GM21576 (cell line): ENCODE measurements around the gene PATJ.
"Not testable (repeated sequence)": the region's sequence is repeated elsewhere in the genome, so short reads cannot be mapped to it uniquely, and the experiment has no call there.

Experiments used
- ATAC-seq: cut with Tn5 transposase; IDR thresholded peaks from one replicate; pipeline ENCODE4 v1.9.1; 2021; ENCODE audit warnings: mild to moderate bottlenecking, moderate library complexity; ENCODE audit not compliant: unreplicated experiment

Gene PATJ

GRCh38 chr1:61741711-61742619 lies at the start of gene PATJ:
Gene PATJ (plus strand): TSS chr1:61742480. CDS start chr1:61762893, 20,413 bp downstream.
- peak; percentile 78 for ATAC-seq

DNA sequence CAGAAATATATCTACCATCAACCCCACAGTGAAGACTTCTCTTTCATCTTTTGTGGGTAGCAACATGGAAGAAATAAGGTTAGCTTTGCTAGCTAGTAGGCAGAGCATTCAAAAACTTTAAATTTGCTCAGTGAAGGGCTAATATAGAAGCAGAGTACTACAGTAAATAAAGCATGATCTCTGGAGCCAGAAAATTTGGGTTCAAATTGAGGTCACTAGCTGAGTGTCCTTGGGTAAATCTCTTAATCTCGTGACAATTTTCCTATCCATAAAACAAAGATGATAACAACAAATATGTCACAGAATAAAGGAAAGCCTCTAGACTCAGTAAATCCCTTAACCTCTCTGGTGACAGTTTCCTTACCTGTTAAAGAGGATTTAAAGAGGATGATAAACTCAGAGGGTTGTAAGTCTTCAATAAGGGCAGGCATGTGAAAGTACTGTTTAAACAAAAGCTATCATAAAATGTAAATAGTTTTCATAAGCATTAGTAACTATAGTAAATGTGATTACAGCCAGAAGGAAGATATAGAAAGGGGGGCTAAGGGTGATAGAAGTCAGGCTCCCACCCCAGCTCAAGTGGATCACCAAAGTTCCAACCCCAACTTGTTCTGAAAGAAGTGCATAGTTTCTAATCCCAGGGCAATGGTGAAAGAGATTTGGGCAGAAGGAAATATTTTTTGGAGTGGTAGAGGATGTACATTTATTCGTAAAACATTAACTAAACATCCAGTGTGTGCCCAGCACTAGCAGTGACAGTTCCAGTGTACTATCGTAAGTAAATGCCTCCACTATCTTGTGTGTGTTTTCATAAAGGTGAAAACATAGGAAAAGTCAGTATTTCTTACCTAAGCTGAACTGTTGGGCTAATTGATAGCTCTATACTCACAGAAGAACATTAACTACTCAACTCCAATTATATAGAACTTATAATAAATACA lies 42.1 kb upstream of the PATJ start:
- ATAC-seq, result no peak

DNA sequence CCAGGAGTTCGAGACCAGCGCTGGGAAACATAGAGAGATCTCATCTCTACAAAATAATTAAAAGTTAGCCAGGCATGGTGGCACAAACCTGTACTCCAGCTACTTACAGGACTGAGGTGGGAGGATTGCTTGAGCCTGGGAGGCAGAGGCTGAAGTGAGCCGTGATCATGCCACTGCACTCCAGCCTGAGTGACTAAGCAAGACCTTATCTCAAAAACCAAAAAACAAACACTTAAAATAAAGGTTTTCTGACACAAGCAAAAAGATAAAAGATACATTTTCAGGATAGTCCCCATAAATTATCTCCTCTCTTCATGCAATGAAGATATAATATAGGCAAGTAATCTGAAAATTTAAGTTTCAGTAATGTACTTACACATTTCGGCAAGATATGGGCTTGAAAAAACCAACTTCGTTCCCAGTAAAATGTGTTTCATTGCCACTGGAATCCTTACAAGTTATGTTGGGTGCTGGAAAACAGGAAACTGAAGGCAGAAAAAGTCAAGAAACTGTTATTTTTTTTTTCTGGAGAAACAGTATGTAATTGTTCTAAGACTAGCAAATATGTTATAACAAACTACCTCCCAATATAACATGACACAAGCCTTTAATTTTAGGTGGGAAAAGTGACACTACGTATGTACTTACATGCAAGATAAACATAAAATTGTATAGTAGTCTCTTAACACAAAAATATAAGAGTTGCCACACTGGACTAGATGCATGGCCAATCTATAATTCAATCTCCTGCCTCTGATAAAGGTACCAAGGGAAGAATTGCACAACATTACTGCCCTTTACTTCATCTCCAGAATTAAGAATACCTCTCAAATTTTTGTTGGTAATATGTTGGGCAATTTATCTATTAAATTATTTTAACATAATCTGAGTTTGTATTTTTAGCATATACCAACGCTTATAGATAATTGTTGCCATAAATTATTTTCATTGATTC lies 33.0 kb upstream of the PATJ start:
- ATAC-seq, result no peak

GRCh38 chr1:61709908-61710289 lies 32.4 kb upstream of the PATJ start:
- no peak for ATAC-seq

- not testable (repeated sequence) for ATAC-seq
These were observed 31.0 kb upstream of the PATJ start for GRCh38 chr1:61711257-61711656.

DNA sequence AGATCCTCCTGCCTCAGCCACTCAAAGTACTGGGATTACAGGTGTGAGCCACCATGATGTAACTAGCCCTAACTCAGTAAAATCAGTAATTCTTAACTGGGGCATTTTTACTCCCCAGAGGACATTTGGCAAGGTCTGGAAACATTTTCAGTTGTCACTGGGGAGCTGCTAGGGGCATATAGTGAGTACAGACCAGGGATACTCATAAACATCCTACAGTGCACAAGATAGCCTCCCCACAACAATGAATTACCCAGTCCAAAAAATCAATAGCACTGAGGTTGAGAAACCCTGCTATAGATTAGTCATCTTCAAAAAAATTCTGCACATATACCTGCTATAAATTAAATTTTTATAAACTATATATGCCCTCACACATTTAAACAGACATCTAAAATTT lies 30.3 kb upstream of the PATJ start:
- no peak for ATAC-seq

GRCh38 chr1:61718996-61719663 lies 23.1 kb upstream of the PATJ start:
- not testable (repeated sequence) for ATAC-seq

DNA sequence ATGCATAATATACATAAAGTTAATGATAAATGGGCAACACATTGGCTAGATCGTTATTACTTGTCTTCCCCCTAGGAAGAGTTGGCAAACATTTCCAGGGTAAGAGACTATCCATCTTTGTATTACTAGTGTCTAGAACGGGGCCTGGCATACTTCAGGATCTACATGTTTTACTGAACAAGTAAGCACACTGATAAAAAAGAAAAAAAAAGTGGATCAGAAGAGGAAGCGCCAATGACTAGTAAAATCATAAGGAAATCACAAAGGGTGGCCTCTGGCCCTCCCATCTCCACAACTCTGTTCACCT lies 17.8 kb upstream of the PATJ start:
- ATAC-seq, result no peak

DNA sequence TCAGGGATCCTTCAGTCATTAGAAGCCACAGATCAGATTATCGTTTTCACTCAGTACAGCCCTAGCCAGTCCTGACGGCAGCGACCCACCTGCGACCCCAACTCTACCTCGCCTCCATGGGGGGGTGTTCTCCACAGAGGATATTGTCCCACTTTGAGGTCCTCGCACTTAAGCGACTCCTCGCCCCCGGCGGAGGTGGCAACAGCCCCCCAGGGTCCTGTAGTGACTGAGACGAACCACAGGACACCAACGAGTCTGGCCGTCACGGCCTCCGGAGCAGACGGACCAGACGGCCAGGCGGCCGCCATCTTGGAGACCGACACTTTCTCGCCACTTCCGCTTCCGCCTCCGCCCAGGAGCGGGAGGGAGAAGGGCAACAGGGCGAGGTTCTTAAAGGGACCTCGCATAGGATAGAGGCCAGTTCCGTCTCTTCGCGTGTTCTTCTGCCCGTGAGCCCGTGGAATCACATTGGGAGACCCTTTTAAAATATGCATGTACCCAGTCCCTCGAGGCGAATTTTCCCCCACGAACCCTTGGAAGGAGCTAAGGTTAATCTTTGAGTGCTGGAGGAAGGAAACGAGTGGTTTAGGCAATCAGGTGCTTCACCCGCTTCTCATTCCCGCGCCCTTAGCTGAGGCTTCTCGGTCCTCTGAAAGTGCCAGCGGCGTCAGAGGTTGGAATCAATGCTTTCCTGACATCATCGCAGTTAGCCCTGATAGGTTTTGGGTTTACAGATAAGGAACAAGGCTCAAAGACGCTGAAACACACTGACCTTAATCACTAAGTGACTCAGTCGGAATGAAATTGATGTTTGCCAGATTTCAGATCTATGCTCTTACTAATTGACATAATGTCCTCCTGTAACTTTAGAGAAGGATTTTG lies 17.2 kb upstream of the PATJ start, which contains the start of gene TM2D1:
TSS of gene TM2D1 (minus strand) at position 329 of the 882 bp plus-strand sequence. CDS start at position 308, 21 bp downstream.
- peak; percentile 100 for ATAC-seq

DNA sequence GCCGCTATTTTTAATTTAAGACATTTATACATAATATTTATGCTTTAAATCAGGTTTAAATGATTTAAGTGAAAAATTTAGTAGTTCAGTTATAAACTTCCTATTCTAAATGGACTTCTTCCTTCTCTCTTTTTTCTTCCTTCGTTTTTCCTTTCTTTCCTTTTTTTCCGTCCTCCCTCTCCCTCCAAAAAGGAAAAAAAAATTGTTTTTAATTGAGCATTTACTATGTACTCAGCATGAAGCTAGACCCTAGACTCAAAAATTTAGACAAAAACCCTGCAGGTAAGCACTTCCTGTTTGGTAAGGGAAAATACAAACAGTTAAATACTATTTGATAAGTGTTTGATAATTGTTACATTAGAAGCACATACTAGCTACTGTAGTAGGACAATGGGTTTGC lies 14.7 kb upstream of the PATJ start:
- ATAC-seq, result no peak

DNA sequence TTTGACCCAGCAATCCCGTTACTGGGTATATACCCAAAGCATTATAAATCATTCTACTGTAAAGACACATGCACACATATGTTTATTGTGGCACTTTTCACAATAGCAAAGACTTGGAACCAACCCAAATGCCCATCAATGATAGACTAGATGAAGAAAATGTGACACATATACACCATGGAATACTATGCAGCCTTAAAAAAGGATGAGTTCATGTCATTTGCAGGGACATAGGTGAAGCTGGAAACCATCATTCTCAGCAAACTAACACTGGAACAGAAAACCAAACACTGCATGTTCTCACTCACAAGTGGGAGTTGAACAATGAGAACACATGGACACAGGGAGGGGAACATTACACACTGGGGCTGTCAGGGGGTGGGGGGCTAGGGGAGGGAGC lies 11.6 kb upstream of the PATJ start:
- ATAC-seq, result not testable (repeated sequence)

DNA sequence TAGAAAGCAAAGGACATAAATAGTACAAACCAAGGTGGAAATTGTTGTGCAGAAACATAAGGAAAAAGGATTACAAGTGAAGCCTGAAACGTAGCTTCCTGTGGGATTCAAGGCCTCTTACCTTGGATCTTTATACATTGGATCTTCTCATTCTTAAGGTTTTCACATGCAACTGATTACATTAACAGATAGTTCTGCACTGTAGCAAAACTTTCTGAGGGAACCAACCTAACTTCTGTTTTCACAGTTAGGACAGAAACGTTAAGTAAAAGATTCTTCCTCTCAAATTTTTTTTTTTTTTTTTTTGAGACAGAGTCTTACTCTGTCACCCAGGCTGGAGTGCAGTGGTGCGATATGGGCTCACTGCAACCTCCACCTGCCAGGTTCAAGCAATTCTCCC lies 9.6 kb upstream of the PATJ start:
- ATAC-seq, result no peak

- no peak for ATAC-seq
These were observed 1.3 kb upstream of the PATJ start for GRCh38 chr1:61740751-61741700.

DNA sequence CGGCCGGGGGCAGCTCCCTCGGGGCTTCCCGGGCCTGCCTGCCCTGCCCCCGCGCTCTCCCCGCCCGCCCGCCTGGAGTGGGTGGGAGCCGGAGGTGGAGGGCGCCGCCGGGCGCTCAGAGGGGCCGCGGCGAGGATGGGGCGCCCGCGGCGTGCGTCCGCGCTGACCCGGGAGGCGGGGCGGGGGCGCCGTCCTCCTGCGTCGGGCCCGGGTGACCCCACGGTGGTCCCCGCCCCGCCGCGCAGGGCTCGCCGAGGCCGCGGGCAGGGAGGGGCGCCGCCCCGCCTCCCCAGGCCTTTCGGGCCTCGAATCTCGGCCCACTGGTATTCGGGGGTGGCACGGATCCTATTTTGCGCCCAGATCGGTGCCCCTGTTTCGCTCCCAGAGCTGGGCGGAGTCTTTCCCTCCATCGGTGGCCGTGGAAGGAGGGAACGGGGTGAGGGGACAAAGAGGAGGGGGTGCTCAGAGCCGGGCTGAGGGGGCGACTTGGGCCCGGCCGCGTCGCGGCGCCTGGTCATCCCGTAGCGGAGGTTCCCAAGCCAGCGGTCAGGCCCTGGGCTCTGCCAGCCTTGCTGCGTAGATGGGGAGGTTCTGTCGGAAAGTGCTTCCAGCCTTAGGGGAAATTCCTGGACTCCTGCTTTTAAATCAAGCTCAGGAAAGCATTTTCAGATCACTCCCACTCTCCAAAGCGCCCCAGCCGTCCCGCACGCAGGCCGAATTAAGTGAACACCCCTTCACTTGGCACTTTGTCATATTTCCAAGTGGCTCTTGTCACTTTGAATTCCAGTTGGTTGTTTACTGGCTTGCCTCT lies 545 bp downstream of the PATJ start:
- ATAC-seq, result peak; percentile 44

DNA sequence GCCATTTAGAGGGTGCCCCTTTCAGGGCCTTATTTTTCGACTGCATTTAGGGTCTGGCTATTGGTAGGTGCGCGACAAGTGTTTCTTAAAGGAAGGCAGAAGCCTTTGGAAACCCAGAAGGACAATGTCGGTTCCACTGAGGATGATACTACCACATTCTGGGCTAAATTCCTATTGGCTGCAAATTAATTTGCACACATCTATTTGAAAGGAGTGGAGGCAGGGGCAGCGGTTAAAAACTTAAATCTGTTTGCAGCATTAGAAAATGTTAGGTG lies 1.1 kb downstream of the PATJ start:
- ATAC-seq, result no peak

GRCh38 chr1:61743716-61744580 lies 1.7 kb downstream of the PATJ start:
- no peak for ATAC-seq
